Endothelial cell of umbilical vein (primary cell): Measurements from ENCODE around the gene ZCCHC9. TPM values are rescaled to one million over a fixed set of nuclear protein-coding genes. Genes with fewer than 3 reads are reported as not detected.
"Not testable (repeated sequence)": the region's sequence is repeated elsewhere in the genome, so short reads cannot be mapped to it uniquely, and the experiment has no call there.

Experiments
- BruUV-seq: library from RNA; stranded (reverse); fragments of 400-500 nt; replicated peaks from 2 replicates; lab custom pipeline; 2021; lab: Mats Ljungman, UMichigan
- CTCF ChIA-PET: fragments of 300-600, 350-600 bp; sonication (Branson Sonifier 250); formaldehyde crosslinking; loops from one replicate; lab custom pipeline; 2021; ENCODE audit warnings: antibody characterized with exemption, inconsistent platforms; lab: Charles Lee
- POLR2A ChIA-PET: fragments of 300-600, 350-600 bp; sonication (Branson Sonifier 250); formaldehyde crosslinking; loops from one replicate; lab custom pipeline; 2021; ENCODE audit warnings: antibody characterized with exemption, inconsistent platforms; lab: Charles Lee
- DNase-seq: peaks from one replicate; pipeline ENCODE4 v3.0.0-alpha.2; 2011; ENCODE audit warnings: low read depth, low spot score
- FAIRE-seq: peaks from 2 replicates; lab custom pipeline; 2011; peaks lifted over from hg19 to GRCh38; lab: Jason Lieb, UNC
- H2AFZ ChIP-seq: 2 replicates; pipeline ENCODE4 v1.6.0; 2012; ENCODE audit warnings: low read depth, low read length, control low read depth, inconsistent platforms
- H3K27ac ChIP-seq: 2 replicates; pipeline ENCODE4 v1.5.1; 2011; ENCODE audit warnings: low read depth, mild to moderate bottlenecking, control low read depth, low read length, moderate library complexity; ENCODE audit not compliant: insufficient read depth
- H3K27me3 ChIP-seq, 2 experiments: 2 replicates each; pipeline versions ENCODE4 v1.6.0 to v1.6.1; 2011; ENCODE audit warnings: low read length in 2 of 2, mixed read lengths in 1 of 2; ENCODE audit not compliant: control insufficient read depth in 2 of 2, insufficient read depth in 2 of 2
- H3K36me3 ChIP-seq, 2 experiments: 2 replicates in 1 of 2; 3 replicates in 1 of 2; pipeline ENCODE4 v1.5.1; 2011; ENCODE audit warnings: low read length in 2 of 2, mild to moderate bottlenecking in 1 of 2, moderate library complexity in 1 of 2; ENCODE audit not compliant: control insufficient read depth in 2 of 2, insufficient read depth in 2 of 2; ENCODE audit errors: extremely low read depth in 1 of 2
- H3K4me1 ChIP-seq: 3 replicates; pipeline ENCODE4 v1.5.1; 2011; ENCODE audit warnings: mild to moderate bottlenecking, low read length; ENCODE audit not compliant: control insufficient read depth, insufficient read depth; ENCODE audit errors: extremely low read depth
- H3K4me2 ChIP-seq: 2 replicates; pipeline ENCODE4 v1.6.1; 2011; ENCODE audit warnings: low read length, control low read depth, mixed read lengths; ENCODE audit not compliant: insufficient read depth
- H3K4me3 ChIP-seq, 3 experiments: fragments of 200-600 bp in 1 of 3; sonication (generic), shearing (Covaris generic) in 1 of 3; replicated peaks in 1 of 3; 2 replicates each; pipeline ENCODE4 v1.5.1; 2011 to 2016; ENCODE audit warnings: control low read depth in 3 of 3, low read length in 3 of 3, mild to moderate bottlenecking in 2 of 3, inconsistent platforms in 1 of 3, low read depth in 1 of 3, moderate library complexity in 1 of 3; ENCODE audit not compliant: insufficient read depth in 1 of 3
- H3K79me2 ChIP-seq: 2 replicates; pipeline ENCODE4 v1.6.0; 2012; ENCODE audit warnings: low read length, inconsistent platforms; ENCODE audit not compliant: control insufficient read depth, insufficient read depth
- H3K9ac ChIP-seq: replicated peaks from 2 replicates; pipeline ENCODE3; 2011; ENCODE audit warnings: low read length, control low read depth; ENCODE audit not compliant: insufficient read depth; ENCODE audit errors: extremely low read depth
- H3K9me1 ChIP-seq: replicated peaks from 3 replicates; pipeline ENCODE4 v1.6.0; 2011; ENCODE audit warnings: mild to moderate bottlenecking, low read length; ENCODE audit not compliant: control insufficient read depth, insufficient read depth; ENCODE audit errors: extremely low read depth
- H3K9me3 ChIP-seq: replicated peaks from 2 replicates; pipeline ENCODE4 v1.5.1; 2012; ENCODE audit warnings: low read length, inconsistent platforms; ENCODE audit not compliant: control insufficient read depth, insufficient read depth
- H4K20me1 ChIP-seq: replicated peaks from 2 replicates; pipeline ENCODE3; 2011; ENCODE audit warnings: mild to moderate bottlenecking, low read length; ENCODE audit not compliant: control insufficient read depth, insufficient read depth; ENCODE audit errors: extremely low read depth
- EZH2 ChIP-seq: IDR thresholded peaks from 2 replicates; pipeline ENCODE4 v1.6.1; 2012; ENCODE audit warnings: borderline replicate concordance, low read depth, mild to moderate bottlenecking, moderate library complexity, low read length, inconsistent platforms; ENCODE audit not compliant: severe bottlenecking
- FOS ChIP-seq: IDR thresholded peaks from 2 replicates; pipeline ENCODE4 v1.6.1; 2011; ENCODE audit warnings: mild to moderate bottlenecking, low read length, moderate library complexity, borderline replicate concordance; ENCODE audit not compliant: insufficient read depth
- GATA2 ChIP-seq: IDR thresholded peaks from 2 replicates; pipeline ENCODE4 v1.7.0; 2011; ENCODE audit warnings: low read depth, mild to moderate bottlenecking, moderate library complexity, mixed read lengths, low read length; ENCODE audit not compliant: insufficient read length, insufficient read depth
- JUN ChIP-seq: IDR thresholded peaks from 2 replicates; pipeline ENCODE4 v1.6.1; 2011; ENCODE audit warnings: borderline replicate concordance, low read depth; ENCODE audit not compliant: insufficient read length, insufficient read depth
- MAX ChIP-seq: IDR thresholded peaks from 2 replicates; pipeline ENCODE4 v1.6.1; 2011; ENCODE audit not compliant: insufficient read depth, insufficient read length
- MYC ChIP-seq: IDR thresholded peaks from one replicate; pipeline ENCODE4 v1.6.1; 2011; ENCODE audit warnings: mild to moderate bottlenecking, low read depth, low read length
- POLR2A ChIP-seq: IDR thresholded peaks from 2 replicates; pipeline ENCODE4 v1.6.1; 2012; ENCODE audit warnings: low read depth, mild to moderate bottlenecking, control low read depth, low read length
- POLR2AphosphoS5 ChIP-seq: IDR thresholded peaks from 2 replicates; pipeline ENCODE4 v1.6.1; 2012; ENCODE audit warnings: low read depth, mild to moderate bottlenecking, control low read depth, low read length, moderate library complexity; ENCODE audit not compliant: insufficient read depth
- dilution Hi-C: fragments of 300-500 bp; cut with MboI; formaldehyde crosslinking; loops from one replicate; pipeline ENCODE4 v1.15.0; 2019; ENCODE audit warnings: low sequenced_read_pairs; ENCODE audit not compliant: extremely low pct_ligation_motif_present
- intact Hi-C: fragments of 100-400 bp; cut with micrococcal nuclease; formaldehyde crosslinking; loops from one replicate; pipeline ENCODE4 v1.10.0; 2022
- polyA plus RNA-seq, 4 experiments: library from polyadenylated mRNA; depleted of rRNA in 3 of 4; stranded (reverse) in 3 of 4; unstranded in 1 of 4; fragments of >200 nt; gene quantifications; 2 replicates each; pipeline versions ENCODE4 v1.2.1 to v1.2.3, GENCODE V29; 2011 to 2012; ENCODE audit warnings: missing spikeins in 1 of 4
- total RNA-seq: library from RNA; stranded (reverse); gene quantifications from 2 replicates; pipeline ENCODE4 v1.2.3, GENCODE V29; 2021
- TF ChIP-seq, protein P1 (sequence below), 2 donors: IDR thresholded peaks; 1 replicate in 1 of 2; 2 replicates in 1 of 2; pipeline ENCODE4 v1.5.1; 2011; ENCODE audit warnings: low read length in 2 of 2, mild to moderate bottlenecking in 2 of 2, moderate library complexity in 2 of 2, control low read depth in 1 of 2, inconsistent platforms in 1 of 2, low read depth in 1 of 2; ENCODE audit not compliant: insufficient read depth in 1 of 2; ENCODE audit errors: extremely low read depth in 1 of 2

ZCCHC9 gene
- total and polyA plus RNA-seq, 2 donors (not counting 3 experiments of a cell fraction or from before 2014, with no cell fraction given) = 6.8 to 23.9 TPM

DNA sequence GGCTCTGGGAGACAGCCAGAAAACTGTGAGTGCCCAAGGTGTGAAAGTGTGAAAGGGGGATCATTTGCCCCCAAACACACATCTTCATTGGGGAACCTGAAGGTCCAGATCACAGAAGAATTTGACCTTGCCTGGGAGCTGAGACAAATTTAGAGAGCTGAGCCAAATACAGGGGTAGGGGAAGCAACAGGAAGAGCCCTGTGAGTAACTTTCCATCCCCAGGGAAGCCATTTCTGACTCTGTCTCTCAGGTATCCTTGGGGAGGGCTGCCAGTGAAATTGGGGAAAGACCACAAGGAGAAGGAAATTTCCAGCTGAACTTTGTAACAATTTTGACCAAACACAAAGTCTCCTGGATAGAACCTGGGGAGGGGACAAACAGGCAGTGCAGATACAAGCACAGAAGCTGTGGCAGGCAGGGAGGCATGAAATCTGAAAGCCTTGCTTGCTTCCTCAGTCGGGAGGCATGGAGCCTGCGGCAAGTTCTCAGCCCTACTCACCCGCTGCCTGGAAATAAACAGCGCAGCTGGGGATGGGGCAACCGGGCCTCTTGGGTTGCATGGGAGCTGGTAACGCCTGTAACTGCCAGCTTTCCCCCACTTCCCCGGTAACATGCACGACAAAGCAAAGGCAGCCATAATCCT, 31.5 kb upstream of the ZCCHC9 start:
- Histone ChIP-seq H3K9me3 (no peaks in the 10 kb centered on the region), H3K9ac (no peak overlapping the region), H3K9me1 (no peaks in the 10 kb centered on the region), H3K4me3 (no peak overlapping the region), H3K4me2 (no peak overlapping the region), H2AFZ (no peak overlapping the region), H3K4me1 (no peaks in the 10 kb centered on the region), H3K27ac (no peak overlapping the region), H4K20me1 (no peaks in the 10 kb centered on the region), H3K36me3 (no peaks in the 10 kb centered on the region), H3K79me2 (peaks cover 2% of the 10 kb centered on the region), H3K27me3 (no peaks in the 10 kb centered on the region)
- TF ChIP-seq MAX = no peak
- TF ChIP-seq, protein P1, sequence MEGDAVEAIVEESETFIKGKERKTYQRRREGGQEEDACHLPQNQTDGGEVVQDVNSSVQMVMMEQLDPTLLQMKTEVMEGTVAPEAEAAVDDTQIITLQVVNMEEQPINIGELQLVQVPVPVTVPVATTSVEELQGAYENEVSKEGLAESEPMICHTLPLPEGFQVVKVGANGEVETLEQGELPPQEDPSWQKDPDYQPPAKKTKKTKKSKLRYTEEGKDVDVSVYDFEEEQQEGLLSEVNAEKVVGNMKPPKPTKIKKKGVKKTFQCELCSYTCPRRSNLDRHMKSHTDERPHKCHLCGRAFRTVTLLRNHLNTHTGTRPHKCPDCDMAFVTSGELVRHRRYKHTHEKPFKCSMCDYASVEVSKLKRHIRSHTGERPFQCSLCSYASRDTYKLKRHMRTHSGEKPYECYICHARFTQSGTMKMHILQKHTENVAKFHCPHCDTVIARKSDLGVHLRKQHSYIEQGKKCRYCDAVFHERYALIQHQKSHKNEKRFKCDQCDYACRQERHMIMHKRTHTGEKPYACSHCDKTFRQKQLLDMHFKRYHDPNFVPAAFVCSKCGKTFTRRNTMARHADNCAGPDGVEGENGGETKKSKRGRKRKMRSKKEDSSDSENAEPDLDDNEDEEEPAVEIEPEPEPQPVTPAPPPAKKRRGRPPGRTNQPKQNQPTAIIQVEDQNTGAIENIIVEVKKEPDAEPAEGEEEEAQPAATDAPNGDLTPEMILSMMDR (IDR thresholded peaks at IDR 0.05; ENCODE audit: extremely low read depth in 1 of 2, insufficient read depth in 1 of 2, low read depth in 1 of 2, low read length in 2 of 2) = no peak
- no peak for TF ChIP-seq MYC
- no peak for TF ChIP-seq JUN
- no peak for TF ChIP-seq POLR2A
- no peak for TF ChIP-seq FOS
- no peak for TF ChIP-seq POLR2AphosphoS5
- no peak for TF ChIP-seq EZH2
- TF ChIP-seq GATA2 = no peak
- POLR2A ChIA-PET = no interaction called here
- intact Hi-C loops = no loop called here
- BruUV-seq = no TSS peak
- dilution Hi-C loops = no loop called here
- DNase-seq (no peak), FAIRE-seq (no peak)
- CTCF ChIA-PET = interaction anchor here (1.4 kb wide), 1 partner anchor 30 kb away, joined by 5 read pairs; no protein-coding TSS in a partner anchor

- H3K27me3 ChIP-seq, POLR2A ChIA-PET, H3K4me3 ChIP-seq, H3K9me1 ChIP-seq, H3K36me3 ChIP-seq, H3K27ac ChIP-seq, H4K20me1 ChIP-seq, H3K4me2 ChIP-seq, H2AFZ ChIP-seq, H3K79me2 ChIP-seq, intact Hi-C loops, H3K9ac ChIP-seq, FAIRE-seq, DNase-seq, BruUV-seq, dilution Hi-C loops, H3K9me3 ChIP-seq, H3K4me1 ChIP-seq: not testable (repeated sequence)
- CTCF ChIA-PET = interaction anchor here (1.3 to 1.4 kb wide), 2 partner anchors 17 to 29 kb away, joined by 4 to 5 read pairs; no protein-coding TSS in a partner anchor
Observed at GRCh38 chr5:81270394-81271027, 30.9 kb upstream of the ZCCHC9 start.
